Astrocyte of the spinal cord (primary cell): ENCODE data around the gene MLH1.

Experiments used
- DNase-seq: peaks from one replicate; pipeline ENCODE4 v3.0.0; 2011; ENCODE audit warnings: low read depth, low spot score
- H3K4me3 ChIP-seq: 2 replicates; pipeline ENCODE4 v1.5.1; 2011; ENCODE audit warnings: low read depth, mild to moderate bottlenecking, low read length, moderate library complexity
- in situ Hi-C: cut with HindIII; loops from 2 replicates; pipeline ENCODE4 v1.10.0; 2017; ENCODE audit warnings: low sequenced_read_pairs
- TF ChIP-seq, protein P1 (sequence below): IDR thresholded peaks from 2 replicates; pipeline ENCODE4 v1.5.1; 2012; ENCODE audit warnings: low read depth, mild to moderate bottlenecking, low read length, inconsistent platforms

Gene MLH1

DNA sequence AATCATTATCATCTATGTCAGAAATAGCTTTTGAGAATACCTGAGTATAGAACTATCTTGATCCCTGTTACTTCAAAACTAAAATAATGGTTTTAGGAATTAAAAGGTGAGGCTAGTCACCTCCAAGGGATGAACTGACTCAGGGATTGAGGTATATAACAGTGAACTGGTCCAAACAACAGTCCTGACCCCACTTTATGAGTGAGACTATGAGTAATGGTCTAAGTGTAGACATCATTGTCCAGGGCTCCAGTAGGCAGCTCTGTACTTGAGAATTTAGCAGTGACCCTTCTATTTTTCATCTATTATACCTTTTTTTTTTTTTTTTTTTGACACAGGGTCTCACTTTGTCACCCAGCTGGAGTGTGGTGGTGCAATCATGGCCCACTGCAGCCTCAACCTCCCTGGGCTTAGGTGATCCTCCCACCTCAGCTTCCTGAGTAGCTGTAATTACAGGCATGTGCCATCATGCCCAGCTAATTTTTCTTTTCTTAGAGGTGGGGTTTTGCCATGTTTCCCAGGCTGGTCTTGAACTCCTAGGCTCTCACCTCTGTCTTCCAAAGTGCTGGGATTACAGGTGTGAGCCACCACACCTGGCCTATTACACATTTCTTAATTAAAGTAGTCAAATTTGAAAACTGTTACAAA is 36.3 kb downstream of the MLH1 start:
- no peak for DNase-seq
- TF ChIP-seq, protein P1, sequence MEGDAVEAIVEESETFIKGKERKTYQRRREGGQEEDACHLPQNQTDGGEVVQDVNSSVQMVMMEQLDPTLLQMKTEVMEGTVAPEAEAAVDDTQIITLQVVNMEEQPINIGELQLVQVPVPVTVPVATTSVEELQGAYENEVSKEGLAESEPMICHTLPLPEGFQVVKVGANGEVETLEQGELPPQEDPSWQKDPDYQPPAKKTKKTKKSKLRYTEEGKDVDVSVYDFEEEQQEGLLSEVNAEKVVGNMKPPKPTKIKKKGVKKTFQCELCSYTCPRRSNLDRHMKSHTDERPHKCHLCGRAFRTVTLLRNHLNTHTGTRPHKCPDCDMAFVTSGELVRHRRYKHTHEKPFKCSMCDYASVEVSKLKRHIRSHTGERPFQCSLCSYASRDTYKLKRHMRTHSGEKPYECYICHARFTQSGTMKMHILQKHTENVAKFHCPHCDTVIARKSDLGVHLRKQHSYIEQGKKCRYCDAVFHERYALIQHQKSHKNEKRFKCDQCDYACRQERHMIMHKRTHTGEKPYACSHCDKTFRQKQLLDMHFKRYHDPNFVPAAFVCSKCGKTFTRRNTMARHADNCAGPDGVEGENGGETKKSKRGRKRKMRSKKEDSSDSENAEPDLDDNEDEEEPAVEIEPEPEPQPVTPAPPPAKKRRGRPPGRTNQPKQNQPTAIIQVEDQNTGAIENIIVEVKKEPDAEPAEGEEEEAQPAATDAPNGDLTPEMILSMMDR = no peak

DNA sequence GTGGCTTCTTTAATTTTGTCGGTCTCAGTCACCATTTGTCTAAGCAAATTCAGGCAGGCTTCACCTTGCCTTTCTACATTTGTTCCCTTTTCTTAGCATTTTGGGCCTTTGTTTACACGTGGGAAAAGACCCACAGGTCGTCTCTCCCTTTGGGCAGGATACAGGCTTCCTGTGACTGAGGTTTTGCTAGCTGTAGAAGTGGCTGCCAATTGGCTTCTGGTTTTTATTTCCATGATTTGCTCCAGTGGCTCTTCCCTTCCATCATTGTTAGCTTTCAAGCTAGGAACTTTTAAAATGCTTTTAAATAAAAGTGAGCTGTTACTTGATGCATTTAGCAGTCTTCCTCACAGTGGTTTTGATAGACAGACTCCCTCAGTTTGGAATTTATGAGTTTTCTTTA is 37.3 kb downstream of the MLH1 start:
- TF ChIP-seq, protein P1 = no peak
- DNase-seq = no peak
- no peak overlapping the region for H3K4me3 ChIP-seq
- in situ Hi-C loops = no loop called here

More for the DNA sequence above, 36.3 kb downstream of the MLH1 start:
- no peak overlapping the region for H3K4me3 ChIP-seq
- in situ Hi-C loops = no loop called here

DNA sequence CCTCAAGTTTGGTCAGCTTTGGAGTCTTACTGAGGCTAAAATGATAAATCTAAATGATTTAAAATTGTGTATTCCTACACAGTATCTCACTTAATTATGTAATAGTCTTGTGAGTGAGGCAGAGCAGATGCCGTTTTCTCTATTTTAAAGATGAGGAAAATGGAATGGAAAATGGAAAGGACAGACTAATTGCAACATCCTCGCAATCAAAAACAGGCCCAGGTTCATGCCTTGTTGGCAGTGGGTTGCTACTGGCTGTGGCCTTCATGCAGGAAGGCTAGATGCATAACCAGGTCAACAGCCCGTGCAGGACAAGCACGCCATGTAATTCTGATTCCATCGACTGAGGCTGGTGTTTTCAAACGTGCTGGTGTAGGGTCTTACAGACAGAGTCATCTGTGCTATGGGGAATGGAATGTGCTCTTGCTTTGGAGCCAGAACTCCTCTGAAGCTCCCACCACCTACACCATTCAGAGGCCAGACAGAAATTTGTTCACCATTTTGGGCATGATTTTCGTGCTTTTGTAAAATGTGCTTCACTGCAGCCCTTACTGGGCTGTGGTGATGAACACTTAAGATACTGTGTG is 37.9 kb downstream of the MLH1 start:
- TF ChIP-seq, protein P1 = no peak
- in situ Hi-C loops = no loop called here
- no peak overlapping the region for H3K4me3 ChIP-seq
- no peak for DNase-seq

DNA sequence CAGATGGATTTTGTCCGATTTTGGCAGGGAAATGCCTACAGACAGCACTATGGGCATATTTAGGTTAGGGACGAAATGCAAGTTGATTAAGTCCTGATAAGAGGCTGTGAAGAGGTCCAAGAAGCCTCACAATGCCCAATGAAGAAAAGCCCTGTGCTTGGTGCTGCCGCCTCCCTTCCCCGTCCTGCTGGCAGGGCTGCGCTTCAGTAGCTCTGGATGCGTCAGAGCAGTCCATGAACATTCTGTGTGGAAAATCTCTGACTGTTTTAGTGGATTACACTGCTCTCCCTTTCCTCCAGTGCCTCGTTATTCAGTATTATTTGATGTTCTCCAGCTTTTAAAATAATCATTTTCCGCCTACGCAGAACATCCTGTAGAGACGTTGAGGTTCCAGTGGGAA is 39.6 kb downstream of the MLH1 start:
- H3K4me3 ChIP-seq = no peak overlapping the region
- in situ Hi-C loops = no loop called here
- no peak for DNase-seq
- TF ChIP-seq, protein P1 = no peak

DNA sequence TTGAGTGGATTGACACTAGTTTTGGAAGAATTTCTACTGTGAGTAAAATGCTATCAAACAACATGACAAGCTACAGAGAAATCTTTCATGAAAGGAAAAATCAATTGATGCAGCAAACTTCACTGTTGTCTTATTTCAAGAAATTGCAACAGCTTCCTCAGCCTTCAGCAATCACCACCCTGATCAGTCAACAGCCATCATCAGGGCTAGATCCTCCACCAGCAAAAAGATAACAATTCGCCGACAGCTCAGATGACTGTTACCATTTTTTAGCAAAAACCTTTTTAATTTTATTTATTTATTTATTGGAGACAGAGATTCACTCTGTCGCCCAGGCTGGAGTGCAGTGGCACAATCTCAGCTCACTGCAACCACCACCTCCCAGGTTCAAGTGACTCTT is 44.0 kb downstream of the MLH1 start:
- no peak overlapping the region for H3K4me3 ChIP-seq
- TF ChIP-seq, protein P1 = no peak
- in situ Hi-C loops = no loop called here
- DNase-seq = no peak

DNA sequence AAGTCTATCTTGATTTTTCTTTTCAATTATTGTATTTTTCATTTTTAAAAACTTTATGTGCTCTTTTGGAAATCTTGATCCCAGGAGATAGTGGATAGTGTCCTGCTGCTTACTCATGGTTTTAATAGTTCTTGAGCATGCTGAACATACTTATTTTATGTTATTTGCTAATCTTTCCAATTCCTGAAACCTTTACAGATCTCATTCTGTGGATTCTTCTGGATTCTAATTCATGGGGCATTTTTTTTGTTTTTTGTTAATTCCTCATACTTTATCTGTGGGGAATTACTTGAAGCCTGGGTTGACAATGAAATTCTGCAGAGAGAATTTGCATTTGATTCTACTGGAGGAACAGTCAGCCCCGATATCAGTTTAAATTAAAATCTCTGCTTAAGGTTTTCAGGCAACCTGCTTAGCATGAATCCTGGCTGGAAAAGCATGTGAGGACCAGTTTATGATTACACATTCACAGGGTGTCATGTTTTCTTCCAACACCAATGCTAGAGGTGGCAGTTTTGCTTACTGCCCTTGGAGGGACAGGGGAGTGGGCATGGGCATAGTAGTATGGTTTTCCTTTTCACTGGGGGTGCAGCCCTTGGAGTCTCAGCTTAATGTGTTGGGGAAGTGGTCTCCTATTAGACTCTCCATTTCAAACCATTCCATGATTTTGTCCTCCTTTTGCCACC is 46.0 kb downstream of the MLH1 start:
- H3K4me3 ChIP-seq = no peak overlapping the region
- in situ Hi-C loops = no loop called here
- TF ChIP-seq, protein P1 = no peak
- no peak for DNase-seq
